ENCODE results near the gene MRPS31. TPM values are rescaled to one million over a fixed set of nuclear protein-coding genes. Genes with fewer than 3 reads are reported as not detected.

The MRPS31 gene
- total RNA-seq, 1 donor, result 25.1 TPM

- no peak for TF ChIP-seq CTCF (IDR thresholded peaks at IDR 0.05; ENCODE audit: insufficient read depth, low read length)
- DNase-seq (ENCODE audit: low read depth), result no peak
- H3K4me3 ChIP-seq (ENCODE audit: low read depth, low read length), result no peak overlapping the region
Measured at GRCh38 chr13:40776681-40777165, 5.7 kb upstream of the MRPS31 start.

GRCh38 chr13:40776232-40776631 lies 5.2 kb upstream of the MRPS31 start:
- H3K4me3 ChIP-seq (ENCODE audit: low read depth, low read length), result no peak overlapping the region
- TF ChIP-seq CTCF (IDR thresholded peaks at IDR 0.05; ENCODE audit: insufficient read depth, low read length), result no peak
- DNase-seq (ENCODE audit: low read depth), result no peak

GRCh38 chr13:40774672-40775071 lies 3.7 kb upstream of the MRPS31 start:
- no peak for DNase-seq (ENCODE audit: low read depth)
- no peak overlapping the region for H3K4me3 ChIP-seq (ENCODE audit: low read depth, low read length)
- no peak for TF ChIP-seq CTCF (IDR thresholded peaks at IDR 0.05; ENCODE audit: insufficient read depth, low read length)

- no peak overlapping the region for H3K4me3 ChIP-seq (ENCODE audit: low read depth, low read length)
- no peak for TF ChIP-seq CTCF (IDR thresholded peaks at IDR 0.05; ENCODE audit: insufficient read depth, low read length)
- DNase-seq (ENCODE audit: low read depth), result no peak
Measured at GRCh38 chr13:40772765-40773473, 1.9 kb upstream of the MRPS31 start.

GRCh38 chr13:40770609-40770933 lies 419 bp downstream of the MRPS31 start:
- no peak for TF ChIP-seq CTCF (IDR thresholded peaks at IDR 0.05; ENCODE audit: insufficient read depth, low read length)
- H3K4me3 ChIP-seq (ENCODE audit: low read depth, low read length), result peak overlapping the region; percentile 100
- DNase-seq (ENCODE audit: low read depth), result no peak

GRCh38 chr13:40769970-40770369 lies 1.0 kb downstream of the MRPS31 start:
- TF ChIP-seq CTCF (IDR thresholded peaks at IDR 0.05; ENCODE audit: insufficient read depth, low read length), result no peak
- DNase-seq (ENCODE audit: low read depth), result no peak

GRCh38 chr13:40765602-40766001 lies 5.4 kb downstream of the MRPS31 start:
- DNase-seq (ENCODE audit: low read depth), result no peak
- no peak overlapping the region for H3K4me3 ChIP-seq (ENCODE audit: low read depth, low read length)
- TF ChIP-seq CTCF (IDR thresholded peaks at IDR 0.05; ENCODE audit: insufficient read depth, low read length), result no peak

More at GRCh38 chr13:40769970-40770369, 1.0 kb downstream of the MRPS31 start:
- H3K4me3 ChIP-seq (ENCODE audit: low read depth, low read length), result peak overlapping the region; percentile 100
